CD14-positive monocyte (primary cell): Measurements from ENCODE around the gene TGFB2. TPM values are rescaled to one million over a fixed set of nuclear protein-coding genes. Genes with fewer than 3 reads are reported as not detected.

Experiments
- DNase-seq, 3 donors: peaks; one replicate each; pipeline ENCODE4 v3.0.0-alpha.2; 2011 to 2022
- H2AFZ ChIP-seq: 2 replicates; pipeline ENCODE4 v1.6.0; 2012; ENCODE audit warnings: mild to moderate bottlenecking, low read depth, low read length, inconsistent platforms; ENCODE audit not compliant: insufficient read depth, poor library complexity, severe bottlenecking
- H3K27ac ChIP-seq, 2 donors: 1 replicate in 1 of 2; 2 replicates in 1 of 2; pipeline ENCODE4 v1.5.1; 2012 to 2013; ENCODE audit warnings: low read length in 2 of 2, control low read depth in 1 of 2, inconsistent platforms in 1 of 2, low read depth in 1 of 2, mild to moderate bottlenecking in 1 of 2
- H3K27me3 ChIP-seq, 2 donors: one replicate each; pipeline versions ENCODE4 v1.6.0 to v1.6.1; 2011 to 2013; ENCODE audit warnings: low read length in 2 of 2; ENCODE audit not compliant: control insufficient read depth in 2 of 2, insufficient read depth in 2 of 2
- H3K36me3 ChIP-seq, 2 donors: replicated peaks in 1 of 2; 1 replicate in 1 of 2; 2 replicates in 1 of 2; pipeline versions ENCODE4 v1.5.1 to v1.6.1; 2012 to 2013; ENCODE audit warnings: low read length in 2 of 2, control low read depth in 1 of 2, inconsistent platforms in 1 of 2, mild to moderate bottlenecking in 1 of 2; ENCODE audit not compliant: insufficient read depth in 2 of 2, control insufficient read depth in 1 of 2
- H3K4me1 ChIP-seq, 2 donors: 1 replicate in 1 of 2; 2 replicates in 1 of 2; pipeline versions ENCODE4 v1.5.1 to v1.6.1; 2012 to 2013; ENCODE audit warnings: low read length in 2 of 2, control low read depth in 1 of 2, inconsistent platforms in 1 of 2, mild to moderate bottlenecking in 1 of 2, moderate library complexity in 1 of 2; ENCODE audit not compliant: insufficient read depth in 2 of 2, control insufficient read depth in 1 of 2
- H3K4me2 ChIP-seq: replicated peaks from 2 replicates; pipeline ENCODE3; 2012; ENCODE audit warnings: low read length, moderate library complexity, mild to moderate bottlenecking; ENCODE audit not compliant: poor library complexity, severe bottlenecking; ENCODE audit errors: extremely low read depth
- H3K4me3 ChIP-seq, 3 experiments: fragments of 200-600 bp in 1 of 3; sonication (generic) in 1 of 3; replicated peaks in 1 of 3; 1 replicate in 2 of 3; 2 replicates in 1 of 3; pipeline ENCODE4 v1.5.1; 2011 to 2013; ENCODE audit warnings: low read length in 3 of 3, mild to moderate bottlenecking in 3 of 3, control low read depth in 2 of 3, low read depth in 2 of 3, inconsistent platforms in 1 of 3, moderate library complexity in 1 of 3
- H3K79me2 ChIP-seq: 2 replicates; pipeline ENCODE4 v1.6.0; 2012; ENCODE audit warnings: mild to moderate bottlenecking, control low read depth, inconsistent platforms, low read length, moderate library complexity; ENCODE audit not compliant: insufficient read depth
- H3K9ac ChIP-seq: 2 replicates; pipeline ENCODE4 v1.6.0; 2017; ENCODE audit warnings: low read length, mild to moderate bottlenecking; ENCODE audit not compliant: insufficient read depth, poor library complexity, severe bottlenecking
- H3K9me3 ChIP-seq, 2 donors: replicated peaks in 1 of 2; 1 replicate in 1 of 2; 2 replicates in 1 of 2; pipeline versions ENCODE4 v1.5.1 to v1.6.1; 2012 to 2013; ENCODE audit warnings: low read length in 2 of 2, control low read depth in 1 of 2; ENCODE audit not compliant: control insufficient read depth in 1 of 2, insufficient read depth in 1 of 2
- H4K20me1 ChIP-seq: 2 replicates; pipeline ENCODE4 v1.6.0; 2012; ENCODE audit warnings: mild to moderate bottlenecking, low read length, control low read depth, moderate library complexity; ENCODE audit not compliant: insufficient read depth
- H3K27ac Mint-ChIP-seq, 7 donors: one replicate each; pipeline ENCODE4 v1.8.0; 2020; ENCODE audit warnings: mild to moderate bottlenecking in 7 of 7, mixed read lengths in 7 of 7, moderate library complexity in 6 of 7, inconsistent platforms in 2 of 7
- H3K27me3 Mint-ChIP-seq, 3 donors: one replicate each; pipeline ENCODE4 v1.8.0; 2021 to 2022; ENCODE audit warnings: low read depth in 3 of 3, mild to moderate bottlenecking in 3 of 3, mixed read lengths in 3 of 3, moderate library complexity in 3 of 3, inconsistent platforms in 1 of 3
- H3K36me3 Mint-ChIP-seq, 2 donors: one replicate each; pipeline ENCODE4 v1.8.0; 2020; ENCODE audit warnings: mixed read lengths in 2 of 2, inconsistent platforms in 1 of 2, mild to moderate bottlenecking in 1 of 2
- H3K4me1 Mint-ChIP-seq: one replicate; pipeline ENCODE4 v1.8.0; 2020; ENCODE audit warnings: mild to moderate bottlenecking, mixed read lengths
- H3K4me3 Mint-ChIP-seq, 2 donors: one replicate each; pipeline ENCODE4 v1.8.0; 2020; ENCODE audit warnings: mild to moderate bottlenecking in 2 of 2, mixed read lengths in 2 of 2, moderate library complexity in 1 of 2
- H3K9me3 Mint-ChIP-seq, 7 donors: one replicate each; pipeline ENCODE4 v1.8.0; 2020 to 2022; ENCODE audit warnings: mixed read lengths in 7 of 7, mild to moderate bottlenecking in 6 of 7, moderate library complexity in 6 of 7, inconsistent platforms in 2 of 7
- whole genome bisulfite sequencing: methylation state at CpG from one replicate; pipeline ENCODE4 v1.1.5; 2013; ENCODE audit warnings: missing lambda C conversion rate; ENCODE audit not compliant: insufficient coverage; 5-methylcytosine and 5-hydroxymethylcytosine counted together
- intact Hi-C, 2 donors: fragments of 100-400 bp; cut with micrococcal nuclease; formaldehyde crosslinking; loops; one replicate each; pipeline versions ENCODE4 v1.15.0 to v1.15.1; 2023
- polyA plus RNA-seq, 3 donors: library from polyadenylated mRNA; depleted of rRNA in 1 of 3; unstranded in 2 of 3; stranded (reverse) in 1 of 3; fragments of 300-500 nt in 2 of 3; fragments of >200 nt in 1 of 3; fragmentation: Illumina TruSeq in 2 of 3; gene quantifications; 1 replicate in 2 of 3; 2 replicates in 1 of 3; pipeline ENCODE4 v1.2.3, GENCODE V29; 2012 to 2021
- TF ChIP-seq, protein P1 (sequence below): fragments of 200-600 bp; IDR thresholded peaks from one replicate; pipeline ENCODE4 v1.8.0; 2022; ENCODE audit warnings: antibody characterized with exemption, mild to moderate bottlenecking

The TGFB2 gene
- polyA plus RNA-seq, 3 donors = 0.01 TPM; not detected in 2

GRCh38 chr1:218363141-218363540 is 18.0 kb downstream of the TGFB2 start:
- WGBS = no CpG with 5 or more reads among the region's 1 CpG
- Histone ChIP-seq H4K20me1 (no peaks in the 10 kb centered on the region), H3K4me3 (no peak overlapping the region), H3K4me2 (no peak overlapping the region), H3K9me3 (no peaks in the 10 kb centered on the region), H3K9ac (no peak overlapping the region), H3K27me3 (peaks cover 2 to 7% of the 10 kb centered on the region in 2 donors), H2AFZ (no peak overlapping the region), H3K4me1 (no peaks in the 10 kb centered on the region), H3K79me2 (no peaks in the 10 kb centered on the region), H3K36me3 (no peaks in the 10 kb centered on the region), H3K27ac (no peak overlapping the region)
- H3K27me3 Mint-ChIP-seq = peaks cover 5 to 16% (median 10%) of the 10 kb centered on the region in 3 donors
- no peak overlapping the region for H3K27ac Mint-ChIP-seq
- no peak for DNase-seq
- no peak overlapping the region for H3K4me3 Mint-ChIP-seq
- TF ChIP-seq, protein P1, sequence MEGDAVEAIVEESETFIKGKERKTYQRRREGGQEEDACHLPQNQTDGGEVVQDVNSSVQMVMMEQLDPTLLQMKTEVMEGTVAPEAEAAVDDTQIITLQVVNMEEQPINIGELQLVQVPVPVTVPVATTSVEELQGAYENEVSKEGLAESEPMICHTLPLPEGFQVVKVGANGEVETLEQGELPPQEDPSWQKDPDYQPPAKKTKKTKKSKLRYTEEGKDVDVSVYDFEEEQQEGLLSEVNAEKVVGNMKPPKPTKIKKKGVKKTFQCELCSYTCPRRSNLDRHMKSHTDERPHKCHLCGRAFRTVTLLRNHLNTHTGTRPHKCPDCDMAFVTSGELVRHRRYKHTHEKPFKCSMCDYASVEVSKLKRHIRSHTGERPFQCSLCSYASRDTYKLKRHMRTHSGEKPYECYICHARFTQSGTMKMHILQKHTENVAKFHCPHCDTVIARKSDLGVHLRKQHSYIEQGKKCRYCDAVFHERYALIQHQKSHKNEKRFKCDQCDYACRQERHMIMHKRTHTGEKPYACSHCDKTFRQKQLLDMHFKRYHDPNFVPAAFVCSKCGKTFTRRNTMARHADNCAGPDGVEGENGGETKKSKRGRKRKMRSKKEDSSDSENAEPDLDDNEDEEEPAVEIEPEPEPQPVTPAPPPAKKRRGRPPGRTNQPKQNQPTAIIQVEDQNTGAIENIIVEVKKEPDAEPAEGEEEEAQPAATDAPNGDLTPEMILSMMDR = no peak
- intact Hi-C loops = no loop called here
- no peaks in the 10 kb centered on the region for H3K4me1 Mint-ChIP-seq
- peaks cover 0 to 1% (median 0%) of the 10 kb centered on the region in 7 donors for H3K9me3 Mint-ChIP-seq
- no peaks in the 10 kb centered on the region for H3K36me3 Mint-ChIP-seq

DNA sequence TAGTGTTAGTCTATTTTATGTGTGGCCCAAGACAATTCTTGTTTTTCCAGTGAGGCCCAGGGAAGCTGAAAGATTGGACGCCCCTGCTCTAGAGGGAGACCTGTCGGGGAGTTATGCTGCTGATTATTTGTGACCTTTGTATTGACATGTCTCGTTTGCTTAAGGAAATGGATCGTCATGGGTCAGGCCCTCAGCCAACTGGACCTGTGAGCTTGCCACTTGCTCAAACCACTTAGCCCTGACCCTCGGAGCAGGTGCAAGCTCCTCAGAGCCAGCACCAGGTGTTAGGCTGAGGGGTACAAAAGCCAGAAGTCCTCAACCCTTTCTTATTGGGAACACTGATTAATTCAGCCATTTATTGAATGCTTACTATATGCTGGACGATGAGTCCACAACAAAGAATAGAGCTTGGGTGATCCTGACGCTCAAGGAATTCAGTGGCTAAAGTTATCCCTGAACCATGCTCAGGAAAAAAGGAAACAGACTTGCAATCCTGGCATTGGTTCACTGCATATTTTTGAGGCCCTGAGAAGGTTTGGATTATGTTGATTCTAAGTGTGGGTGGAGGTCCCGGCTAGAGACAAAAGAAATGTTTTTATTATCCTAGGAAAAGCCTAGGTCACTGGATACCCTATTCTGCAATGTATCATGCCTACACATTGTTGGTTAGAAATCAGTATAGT is 19.0 kb downstream of the TGFB2 start:
- H3K9ac ChIP-seq = no peak overlapping the region
- no peaks in the 10 kb centered on the region for H3K36me3 ChIP-seq
- Mint-ChIP-seq H3K36me3 (no peaks in the 10 kb centered on the region), H3K4me3 (no peak overlapping the region), H3K27ac (no peak overlapping the region), H3K9me3 (peaks cover 0 to 1% (median 0%) of the 10 kb centered on the region in 7 donors), H3K4me1 (no peaks in the 10 kb centered on the region), H3K27me3 (peaks cover 5 to 21% (median 10%) of the 10 kb centered on the region in 3 donors)
- H3K9me3 ChIP-seq = no peaks in the 10 kb centered on the region
- H3K4me1 ChIP-seq = no peaks in the 10 kb centered on the region
- no peaks in the 10 kb centered on the region for H4K20me1 ChIP-seq
- H3K4me3 ChIP-seq = no peak overlapping the region
- TF ChIP-seq, protein P1 = no peak
- H3K27ac ChIP-seq = no peak overlapping the region
- intact Hi-C loops = no loop called here
- no peak overlapping the region for H2AFZ ChIP-seq
- H3K27me3 ChIP-seq = peaks cover 2 to 10% of the 10 kb centered on the region in 2 donors
- WGBS = 91% methylated on average over 6 of the region's 8 CpGs
- H3K4me2 ChIP-seq = no peak overlapping the region
- H3K79me2 ChIP-seq = no peaks in the 10 kb centered on the region
- no peak for DNase-seq
